GM19452 (cell line): Measurements from ENCODE around the gene ARHGAP18.

Source experiments
- ATAC-seq: cut with Tn5 transposase; IDR thresholded peaks from one replicate; pipeline ENCODE4 v1.9.1; 2021; ENCODE audit not compliant: unreplicated experiment

Gene ARHGAP18

DNA sequence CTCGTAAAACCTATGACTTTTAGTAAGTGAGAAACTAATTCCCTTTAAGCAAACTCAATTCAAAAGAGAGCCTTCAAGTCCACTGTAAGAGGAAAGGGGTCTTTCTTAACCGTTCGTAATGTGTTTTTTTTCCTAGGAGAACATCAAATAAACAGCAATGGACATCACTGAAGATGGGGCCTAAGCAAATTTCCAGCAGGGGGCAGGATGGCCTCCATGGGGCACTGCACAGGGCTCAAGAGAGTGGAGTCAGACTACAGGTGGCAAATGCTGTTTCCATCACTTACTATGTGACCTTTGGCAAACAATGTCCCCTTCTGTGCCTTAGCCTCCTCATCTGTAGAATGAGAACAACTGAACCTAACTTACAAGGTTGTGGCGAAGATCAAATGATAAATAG lies 88.7 kb downstream of the ARHGAP18 start:
- ATAC-seq, result no peak

DNA sequence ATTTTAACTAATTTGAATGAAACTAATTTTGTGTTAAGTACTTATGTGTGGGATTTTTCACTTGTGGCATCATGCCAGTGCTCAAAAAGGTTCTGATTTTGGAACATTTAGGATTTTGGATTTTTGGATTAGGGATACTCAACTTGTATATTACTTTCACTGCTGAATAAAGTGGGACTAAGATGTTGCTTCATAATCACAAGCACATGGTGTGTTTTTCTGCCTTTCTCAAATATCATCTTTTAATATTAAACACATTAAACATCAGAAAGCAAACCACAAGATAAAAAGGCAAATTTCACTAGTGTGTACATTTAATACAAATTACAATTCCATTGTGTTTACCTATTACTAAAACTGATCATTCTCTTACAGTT lies 89.8 kb downstream of the ARHGAP18 start:
- no peak for ATAC-seq

DNA sequence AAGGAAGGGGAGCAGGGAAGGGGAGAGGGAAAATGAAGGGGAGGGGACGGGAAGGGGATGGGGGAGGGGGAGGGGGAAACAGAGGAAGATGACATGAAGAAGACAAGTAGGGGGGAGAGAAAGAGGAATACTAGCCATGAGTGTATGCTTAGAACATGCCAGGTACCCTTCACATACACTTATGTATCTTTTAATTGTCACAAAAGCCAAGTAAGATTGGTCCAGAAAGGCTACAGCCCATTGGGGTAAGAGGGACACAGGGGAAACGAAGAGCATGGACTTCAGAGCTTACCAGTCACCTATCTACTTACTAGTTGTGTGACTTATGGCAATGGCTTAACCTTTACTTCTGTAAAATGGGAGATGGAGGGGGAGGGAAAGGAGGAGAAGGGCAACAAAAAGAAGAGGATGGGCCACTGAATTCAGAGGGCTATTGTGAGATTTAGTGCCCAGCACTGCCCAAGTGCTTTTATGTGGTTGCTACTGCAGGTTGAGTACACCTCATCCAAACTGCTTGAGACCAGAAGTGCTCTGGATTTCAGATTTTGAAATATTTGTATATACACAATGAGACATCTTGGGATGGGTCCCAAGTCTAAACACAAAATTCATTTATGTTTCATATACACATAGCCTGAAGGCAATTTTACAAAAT lies 90.3 kb downstream of the ARHGAP18 start:
- ATAC-seq, result no peak

GRCh38 chr6:129617986-129618385 lies 92.0 kb downstream of the ARHGAP18 start:
- ATAC-seq, result no peak

DNA sequence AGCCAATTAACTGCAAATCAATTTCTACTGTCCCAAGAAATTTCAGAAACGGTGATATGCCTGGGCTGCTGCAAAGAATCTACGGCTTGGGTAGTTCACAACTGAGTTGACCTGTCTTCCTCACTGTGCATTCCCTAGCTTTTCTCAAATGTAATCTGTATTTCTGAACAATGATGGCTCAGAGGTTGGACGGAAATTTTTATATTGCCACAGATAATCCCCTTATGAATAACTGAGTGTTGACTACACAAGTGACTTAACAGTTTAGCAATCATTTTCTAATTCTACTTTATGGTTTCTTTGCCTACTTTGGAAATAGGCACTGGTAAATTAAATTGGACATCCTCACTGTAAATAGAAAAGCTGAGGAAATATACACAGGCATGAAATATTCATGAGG lies 94.5 kb downstream of the ARHGAP18 start:
- no peak for ATAC-seq

GRCh38 chr6:129615020-129615419 lies 95.0 kb downstream of the ARHGAP18 start:
- no peak for ATAC-seq

DNA sequence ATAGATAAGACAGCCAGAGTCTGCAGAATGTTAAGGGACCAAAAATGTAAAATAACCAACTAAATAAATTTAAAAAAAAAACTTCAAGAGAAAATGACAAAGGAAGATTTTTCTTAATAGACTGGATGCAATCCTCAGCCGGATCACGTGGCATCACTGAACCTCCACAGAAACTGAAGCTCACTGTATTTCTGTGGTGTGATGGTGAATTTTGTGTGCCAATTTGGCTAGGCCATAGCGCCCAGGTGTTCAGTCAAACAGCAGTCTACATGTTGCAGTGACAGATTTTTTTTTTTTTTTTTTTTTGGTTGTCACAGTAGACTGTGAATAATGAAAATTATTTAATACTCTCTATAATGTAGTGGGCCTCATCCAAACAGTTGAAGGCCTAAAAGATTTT lies 95.5 kb downstream of the ARHGAP18 start:
- ATAC-seq, result no peak

GRCh38 chr6:129612440-129612839 lies 97.5 kb downstream of the ARHGAP18 start:
- ATAC-seq, result no peak

DNA sequence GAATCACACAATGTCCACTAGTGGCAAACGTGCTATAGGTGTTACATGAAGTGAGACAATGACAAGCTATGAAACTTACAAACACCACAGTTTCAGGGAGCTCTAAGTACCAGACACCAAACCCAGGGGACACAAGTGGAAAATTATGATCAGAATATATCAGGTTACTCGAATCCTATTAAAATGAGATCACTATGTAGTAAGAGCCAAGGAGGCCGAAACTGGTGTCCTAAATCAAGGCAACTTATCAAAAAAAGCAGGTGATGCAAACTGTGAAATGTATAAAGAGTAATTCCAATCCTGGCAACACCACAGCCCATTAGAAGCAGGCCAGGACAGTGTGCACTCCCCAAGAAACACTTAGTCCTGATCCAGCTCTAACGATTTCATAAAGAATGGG lies 100.3 kb downstream of the ARHGAP18 start:
- ATAC-seq, result no peak

- no peak for ATAC-seq
Measured at GRCh38 chr6:129608886-129609537, 101.0 kb downstream of the ARHGAP18 start.

DNA sequence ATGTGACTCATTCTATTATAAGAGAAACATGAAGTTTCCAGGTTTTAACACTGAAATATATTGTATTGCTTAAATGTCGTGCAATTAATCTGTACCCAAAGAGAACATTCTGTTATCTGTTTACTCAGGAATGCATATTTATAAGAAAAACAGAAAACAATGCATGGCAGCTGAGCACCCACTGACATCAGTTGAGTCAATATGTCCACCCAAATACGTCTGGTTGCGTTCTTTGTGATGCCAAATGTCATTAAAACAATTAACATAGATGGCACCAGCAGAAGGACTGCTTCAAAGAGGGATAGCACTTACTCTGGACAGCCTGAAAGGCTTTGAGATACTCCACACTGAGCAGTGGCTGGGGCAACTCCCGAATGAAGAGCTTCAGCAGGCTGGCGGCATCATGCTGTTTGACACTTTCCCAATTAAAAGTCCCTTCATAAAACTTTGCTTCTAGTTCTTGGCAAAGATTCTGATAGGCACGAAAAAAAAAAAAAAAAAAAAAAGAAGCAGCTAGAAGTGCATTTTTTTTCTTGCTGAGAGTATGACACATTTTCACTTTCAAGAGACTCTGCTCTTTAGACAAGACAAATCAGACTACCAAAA lies 102.3 kb downstream of the ARHGAP18 start:
- ATAC-seq, result no peak

GRCh38 chr6:129606664-129607063 lies 103.3 kb downstream of the ARHGAP18 start:
- ATAC-seq, result no peak

- ATAC-seq, result no peak
Measured at GRCh38 chr6:129605967-129606366, 104.0 kb downstream of the ARHGAP18 start.

DNA sequence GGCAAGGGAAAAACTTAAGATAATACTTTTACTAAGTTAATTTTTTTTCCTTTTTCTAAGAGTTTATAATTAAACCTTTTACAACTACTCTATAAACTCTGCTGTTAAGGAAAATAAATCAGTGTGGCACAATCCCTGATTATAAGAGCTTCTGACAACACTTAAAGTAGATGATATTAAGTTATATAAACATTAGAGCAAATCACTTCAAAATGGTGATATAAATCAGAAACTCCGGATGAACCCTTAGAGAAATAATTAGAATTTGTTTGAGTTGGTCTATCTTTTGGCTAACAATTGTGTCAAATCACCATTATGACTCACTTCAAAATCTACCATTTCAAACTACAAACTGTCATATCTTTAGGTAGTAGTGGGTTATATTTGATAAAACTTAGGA lies 104.9 kb downstream of the ARHGAP18 start:
- ATAC-seq, result no peak

GRCh38 chr6:129604321-129604720 lies 105.7 kb downstream of the ARHGAP18 start:
- ATAC-seq, result no peak

DNA sequence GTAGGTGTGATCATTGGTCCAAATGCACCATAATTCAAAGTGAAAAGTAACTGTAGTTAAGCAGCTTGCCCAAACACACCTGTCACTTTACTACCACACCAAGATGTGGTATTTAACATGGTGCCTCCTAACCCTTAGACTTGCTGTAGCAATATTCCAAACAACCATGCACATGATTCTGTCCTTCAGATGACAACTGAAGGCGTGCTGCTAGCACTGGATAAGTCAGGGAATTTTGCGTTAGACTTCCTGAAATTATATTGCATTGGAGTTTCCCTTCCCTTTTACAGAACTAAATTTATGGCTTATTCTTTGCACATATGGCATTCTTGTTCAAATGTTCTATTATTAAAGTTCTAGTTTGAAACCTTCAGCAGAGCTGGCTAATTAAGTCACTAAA lies 106.2 kb downstream of the ARHGAP18 start:
- ATAC-seq, result no peak

DNA sequence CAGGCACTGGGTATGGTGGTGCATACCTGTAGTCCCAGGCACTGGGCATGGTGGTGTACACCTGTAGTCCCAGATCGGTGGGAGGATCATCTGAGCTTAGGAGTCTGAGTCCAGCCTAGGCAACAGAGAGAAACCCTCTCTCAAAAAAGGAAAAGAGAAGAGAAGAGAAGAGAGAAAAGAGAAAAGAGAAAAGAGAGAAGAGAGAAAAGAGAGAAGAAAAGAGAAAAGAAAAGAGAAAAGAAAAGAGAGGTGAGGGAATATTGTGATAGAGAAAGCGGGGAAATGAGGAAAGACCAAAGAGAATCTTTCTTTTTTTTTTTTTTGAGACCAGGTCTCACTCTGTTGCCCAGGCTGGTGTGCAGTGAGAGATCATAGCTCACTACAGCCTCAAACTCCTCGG lies 108.7 kb downstream of the ARHGAP18 start:
- no peak for ATAC-seq

DNA sequence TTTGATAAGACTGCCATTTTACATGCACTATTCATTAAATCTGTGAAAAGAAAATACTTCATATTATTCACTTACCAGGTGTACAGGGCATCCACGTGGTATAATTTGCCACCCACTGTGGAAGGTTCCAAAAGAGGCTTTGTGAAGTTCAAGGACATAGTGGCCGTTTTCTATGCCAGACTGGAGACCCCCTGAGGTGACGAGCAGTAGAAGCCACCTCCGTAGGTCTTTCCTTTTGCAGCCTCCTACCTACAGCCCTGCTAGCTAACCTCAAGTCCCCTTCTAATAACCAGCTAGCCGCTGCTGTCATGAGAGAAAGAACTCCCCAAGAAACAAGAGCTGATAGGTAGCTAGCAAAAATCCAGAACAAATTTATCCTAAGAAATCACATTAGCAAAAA lies 110.5 kb downstream of the ARHGAP18 start:
- no peak for ATAC-seq

GRCh38 chr6:129598244-129599187 lies 111.5 kb downstream of the ARHGAP18 start:
- ATAC-seq, result peak; percentile 54

- ATAC-seq, result no peak
Measured at GRCh38 chr6:129597023-129597713, 112.8 kb downstream of the ARHGAP18 start.

DNA sequence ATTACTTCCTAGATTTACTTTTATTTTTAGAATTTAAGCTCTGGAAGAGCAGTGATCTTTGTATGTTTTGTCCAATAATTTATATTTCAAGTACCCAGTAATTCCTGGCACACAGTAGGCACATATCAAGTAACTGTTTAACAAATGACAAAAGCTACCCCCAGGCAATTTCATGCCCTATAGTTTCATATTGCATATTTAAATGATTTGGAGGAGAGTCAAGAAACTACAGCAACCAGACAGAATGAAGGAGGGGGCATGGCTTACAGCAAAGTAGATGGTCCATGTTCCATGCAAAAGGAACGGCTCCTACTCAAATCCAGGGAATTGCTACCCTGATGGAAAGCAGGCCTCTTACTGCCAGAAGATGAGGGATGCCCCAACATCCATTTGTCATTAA lies 113.5 kb downstream of the ARHGAP18 start:
- no peak for ATAC-seq
